Measurements from ENCODE around the gene SLC12A5.

DNA sequence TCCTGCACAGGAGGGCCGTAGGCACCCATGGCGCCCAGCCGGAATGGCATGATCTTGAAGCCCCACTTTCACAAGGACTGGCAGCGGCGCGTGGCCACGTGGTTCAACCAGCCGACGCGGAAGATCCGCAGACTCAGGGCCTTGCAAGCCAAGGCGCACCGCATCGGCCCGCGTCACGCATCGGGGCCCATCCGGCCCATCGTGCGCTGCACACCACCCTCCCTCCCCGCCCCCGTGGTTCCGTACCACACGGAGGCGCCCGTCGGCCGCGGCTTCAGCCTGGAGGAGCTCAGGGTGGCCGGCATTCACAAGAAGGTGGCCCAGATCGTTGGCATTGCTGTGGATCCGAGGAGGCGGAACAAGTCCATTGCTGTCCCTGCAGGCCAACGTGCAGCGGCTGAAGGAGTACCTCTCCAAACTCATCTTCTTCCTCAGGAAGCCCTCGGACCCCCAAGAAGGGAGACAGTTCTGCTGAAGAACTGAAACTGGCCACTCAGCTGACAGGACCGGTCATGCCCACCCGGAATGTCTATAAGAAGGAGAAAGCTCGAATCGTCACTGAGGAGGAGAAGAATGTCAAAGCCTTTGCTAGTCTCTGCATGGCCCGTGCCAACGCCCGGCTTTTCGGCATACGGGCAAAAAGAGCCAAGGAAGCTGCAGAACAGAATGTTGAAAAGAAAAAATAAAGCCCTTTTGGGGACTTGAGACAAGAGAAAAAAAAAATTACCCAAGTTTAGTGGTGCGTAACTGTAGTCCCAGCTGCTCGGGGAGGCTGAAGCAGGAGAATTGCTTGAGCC is 70.7 kb downstream of the SLC12A5 start:
- TF ChIP-seq CTCF (IDR thresholded peaks at IDR 0.05 in 4 of 5, conservative IDR thresholded peaks at IDR 0.05 in 1 of 5) (peak in 2 of 5 experiments; percentile 12 to 25), POLR2A (IDR thresholded peaks at IDR 0.05) (no peak)

All from gastrocnemius medialis (tissue), 4 donors.